Endodermal cell (in vitro differentiated cells): Measurements from ENCODE around the gene UBAP1L. TPM values are rescaled to one million over a fixed set of nuclear protein-coding genes. Genes with fewer than 3 reads are reported as not detected.

Experiments used
- DNase-seq: peaks from one replicate; pipeline ENCODE4 v3.0.0-alpha.2; 2017
- H3K27ac ChIP-seq: 2 replicates; pipeline ENCODE4 v1.5.1; 2013; ENCODE audit warnings: mild to moderate bottlenecking, low read depth, low read length, moderate library complexity
- H3K27me3 ChIP-seq: 2 replicates; pipeline ENCODE4 v1.6.1; 2013; ENCODE audit warnings: mild to moderate bottlenecking, low read length, moderate library complexity; ENCODE audit not compliant: insufficient read depth, control insufficient read depth, poor library complexity, severe bottlenecking
- H3K36me3 ChIP-seq: 2 replicates; pipeline ENCODE4 v1.7.0; 2013; ENCODE audit warnings: mild to moderate bottlenecking, low read length, moderate library complexity; ENCODE audit not compliant: control insufficient read depth, insufficient read depth
- H3K4me1 ChIP-seq: one replicate; pipeline ENCODE4 v1.7.0; 2013; ENCODE audit warnings: low read length; ENCODE audit not compliant: control insufficient read depth, insufficient read depth
- H3K4me3 ChIP-seq: 2 replicates; pipeline ENCODE4 v1.5.1; 2013; ENCODE audit warnings: mild to moderate bottlenecking, low read length, moderate library complexity
- H3K9ac ChIP-seq: 2 replicates; pipeline ENCODE4 v1.6.1; 2013; ENCODE audit warnings: mild to moderate bottlenecking, low read length, moderate library complexity; ENCODE audit not compliant: poor library complexity, severe bottlenecking; ENCODE audit errors: extremely low read depth
- H3K9me3 ChIP-seq: 2 replicates; pipeline ENCODE4 v1.6.1; 2013; ENCODE audit warnings: mild to moderate bottlenecking, low read length, moderate library complexity; ENCODE audit not compliant: control insufficient read depth
- H3K27ac Mint-ChIP-seq: 2 replicates; pipeline ENCODE4 v1.8.0; 2020; ENCODE audit warnings: mixed read lengths
- H3K27me3 Mint-ChIP-seq: 2 replicates; pipeline ENCODE4 v1.8.0; 2021; ENCODE audit warnings: mild to moderate bottlenecking, mixed read lengths; ENCODE audit not compliant: insufficient read depth
- H3K36me3 Mint-ChIP-seq: 2 replicates; pipeline ENCODE4 v1.8.0; 2020; ENCODE audit warnings: low read depth, mixed read lengths
- H3K4me1 Mint-ChIP-seq: 2 replicates; pipeline ENCODE4 v1.8.0; 2020; ENCODE audit warnings: mixed read lengths
- H3K4me3 Mint-ChIP-seq: 2 replicates; pipeline ENCODE4 v1.8.0; 2020; ENCODE audit warnings: mild to moderate bottlenecking, moderate library complexity, mixed read lengths
- H3K9me3 Mint-ChIP-seq: 2 replicates; pipeline ENCODE4 v1.8.0; 2020; ENCODE audit warnings: mild to moderate bottlenecking, mixed read lengths
- CTCF ChIP-seq: fragments of 200-600 bp; sonication (generic); conservative IDR thresholded peaks from 2 replicates; pipeline ENCODE4 v1.5.0; 2021; ENCODE audit warnings: antibody characterized with exemption, mild to moderate bottlenecking
- WGBS, 2 experiments: methylation state at CpG; one replicate each; pipeline versions ENCODE4 v1.1.5 to v1.1.7; 2013; ENCODE audit warnings: missing lambda C conversion rate in 2 of 2, mixed read lengths in 1 of 2; ENCODE audit not compliant: insufficient coverage in 1 of 2, insufficient read length in 1 of 2; 5-methylcytosine and 5-hydroxymethylcytosine counted together
- total RNA-seq, 2 donors: library from RNA; stranded (reverse); fragmentation: NEBNext Ultra II Directional in 1 of 2; extraction: Animal tissue kit (Norgen Biotek cat#: 25700) in 1 of 2; gene quantifications; 2 replicates in 1 of 2; 3 replicates in 1 of 2; pipeline ENCODE4 v1.2.1, GENCODE V29; 2021

Gene UBAP1L
- total RNA-seq, 2 donors from 2014 or later: 3.4 to 4.2 TPM

- peaks cover 31% of the 10 kb centered on the region for H3K36me3 Mint-ChIP-seq
- peak overlapping the region; percentile 90 for H3K4me3 Mint-ChIP-seq
- no peaks in the 10 kb centered on the region for H3K9me3 ChIP-seq
- H3K27me3 ChIP-seq: no peaks in the 10 kb centered on the region
- peaks cover 43% of the 10 kb centered on the region for H3K36me3 ChIP-seq
- no peak overlapping the region for H3K27ac Mint-ChIP-seq
- peak overlapping the region; percentile 88 for H3K9ac ChIP-seq
- peak overlapping the region; percentile 89 for H3K4me3 ChIP-seq
- DNase-seq: no peak
- no peak for TF ChIP-seq CTCF
- peaks cover 8% of the 10 kb centered on the region for H3K4me1 ChIP-seq
- H3K4me1 Mint-ChIP-seq: peaks cover 21% of the 10 kb centered on the region
- H3K27ac ChIP-seq: no peak overlapping the region
- WGBS, 2 experiments: 33 to 34% methylated on average over 3 of the region's 3 CpGs
- H3K27me3 Mint-ChIP-seq: no peaks in the 10 kb centered on the region
- no peaks in the 10 kb centered on the region for H3K9me3 Mint-ChIP-seq
Observed at GRCh38 chr15:65066001-65066634, 48.9 kb downstream of the UBAP1L start.

- 91 to 95% methylated on average over 3 to 5 of the region's 5 CpGs for WGBS, 2 experiments
- no peaks in the 10 kb centered on the region for H3K9me3 Mint-ChIP-seq
Observed at GRCh38 chr15:65062726-65063125, 52.3 kb downstream of the UBAP1L start.

DNA sequence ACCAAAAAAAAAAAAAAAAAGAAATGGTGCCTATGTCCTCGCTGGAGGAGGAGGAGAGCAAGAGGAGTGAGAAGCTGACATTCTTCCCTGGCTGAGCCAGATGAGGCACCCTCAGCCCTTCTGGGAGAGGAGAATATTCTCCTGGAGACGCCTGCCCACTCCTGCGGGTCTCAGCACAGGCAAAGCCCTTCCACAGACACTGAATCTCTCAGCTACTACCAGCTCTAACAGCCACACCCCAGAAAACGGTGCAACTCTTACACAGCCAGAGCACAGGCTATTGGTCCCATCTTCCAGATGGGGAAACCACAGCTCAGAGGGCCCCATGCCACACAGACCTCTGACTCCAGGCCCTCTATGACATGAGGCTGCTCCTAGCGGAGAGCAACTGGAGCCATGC is 52.9 kb downstream of the UBAP1L start:
- H3K4me1 ChIP-seq: peaks cover 3% of the 10 kb centered on the region
- peaks cover 77% of the 10 kb centered on the region for H3K36me3 ChIP-seq
- H3K4me1 Mint-ChIP-seq: peaks cover 15% of the 10 kb centered on the region
- no peak overlapping the region for H3K27ac Mint-ChIP-seq
- no peak for DNase-seq
- H3K27me3 Mint-ChIP-seq: no peaks in the 10 kb centered on the region
- no peak overlapping the region for H3K27ac ChIP-seq
- H3K9me3 Mint-ChIP-seq: no peaks in the 10 kb centered on the region
- H3K27me3 ChIP-seq: no peaks in the 10 kb centered on the region
- no peaks in the 10 kb centered on the region for H3K9me3 ChIP-seq
- H3K9ac ChIP-seq: no peak overlapping the region
- no peak overlapping the region for H3K4me3 Mint-ChIP-seq
- H3K4me3 ChIP-seq: no peak overlapping the region
- no peak for TF ChIP-seq CTCF
- H3K36me3 Mint-ChIP-seq: peaks cover 66% of the 10 kb centered on the region
- WGBS, 2 experiments: 96 to 98% methylated on average over 2 to 5 of the region's 5 CpGs

More at GRCh38 chr15:65062726-65063125, 52.3 kb downstream of the UBAP1L start:
- peaks cover 60% of the 10 kb centered on the region for H3K36me3 Mint-ChIP-seq
- H3K4me3 Mint-ChIP-seq: no peak overlapping the region
- H3K27ac ChIP-seq: no peak overlapping the region
- no peaks in the 10 kb centered on the region for H3K27me3 Mint-ChIP-seq
- no peak overlapping the region for H3K9ac ChIP-seq
- H3K27ac Mint-ChIP-seq: no peak overlapping the region
- H3K36me3 ChIP-seq: peaks cover 71% of the 10 kb centered on the region
- no peak for TF ChIP-seq CTCF
- no peaks in the 10 kb centered on the region for H3K9me3 ChIP-seq
- H3K4me1 ChIP-seq: peaks cover 3% of the 10 kb centered on the region
- no peak for DNase-seq
- H3K4me3 ChIP-seq: no peak overlapping the region
- H3K27me3 ChIP-seq: no peaks in the 10 kb centered on the region
- H3K4me1 Mint-ChIP-seq: peaks cover 15% of the 10 kb centered on the region
